GM21515 (cell line): ENCODE results near the gene REPIN1.

Experiments
- ATAC-seq: cut with Tn5 transposase; IDR thresholded peaks from one replicate; pipeline ENCODE4 v1.9.1; 2021; ENCODE audit not compliant: unreplicated experiment

The REPIN1 gene

GRCh38 chr7:150420242-150420641 lies 51.6 kb downstream of the REPIN1 start:
- no peak for ATAC-seq

- ATAC-seq, result peak; percentile 97
Observed at GRCh38 chr7:150420987-150421674, 52.5 kb downstream of the REPIN1 start.

GRCh38 chr7:150421831-150422230 lies 53.2 kb downstream of the REPIN1 start:
- no peak for ATAC-seq
